Prostate gland (tissue), 2 donors: Measurements from ENCODE around the gene HIBCH. TPM values are rescaled to one million over a fixed set of nuclear protein-coding genes. Genes with fewer than 3 reads are reported as not detected.

Experiments used
- DNase-seq: peaks from one replicate; pipeline ENCODE4 v3.0.0-alpha.2; 2019; ENCODE audit warnings: low spot score
- H3K27ac ChIP-seq, 2 donors: fragments of 200-600 bp; sonication (generic); 2 replicates each; pipeline ENCODE4 v1.5.1; 2017 to 2019
- H3K27me3 ChIP-seq: fragments of 200-600 bp; sonication (generic); replicated peaks from 2 replicates; pipeline ENCODE4 v1.5.1; 2019; ENCODE audit not compliant: insufficient read depth
- H3K36me3 ChIP-seq, 2 donors: fragments of 200-600 bp; sonication (generic); 1 replicate in 1 of 2; 2 replicates in 1 of 2; pipeline versions ENCODE4 v1.5.1 to v1.8.1; 2017 to 2019
- H3K4me1 ChIP-seq: fragments of 200-600 bp; sonication (generic); replicated peaks from 2 replicates; pipeline ENCODE4 v1.5.1; 2019
- H3K4me3 ChIP-seq, 2 donors: fragments of 200-600 bp; sonication (generic); 2 replicates each; pipeline ENCODE4 v1.5.1; 2017 to 2019
- H3K9me3 ChIP-seq: fragments of 200-600 bp; sonication (generic); 2 replicates; pipeline ENCODE4 v1.5.1; 2017
- POLR2A ChIP-seq: fragments of 450-650 bp; IDR thresholded peaks from one replicate; pipeline ENCODE4 v1.6.1; 2016; ENCODE audit warnings: antibody characterized with exemption, mild to moderate bottlenecking
- POLR2AphosphoS5 ChIP-seq: sonication (generic); formaldehyde crosslinking; IDR thresholded peaks from one replicate; pipeline ENCODE4 v1.6.1; 2017; ENCODE audit warnings: antibody characterized with exemption
- WGBS: methylation state at CpG from one replicate; pipeline ENCODE4 v1.1.5; 2018; 5-methylcytosine and 5-hydroxymethylcytosine counted together
- intact Hi-C: fragments of 100-400 bp; cut with DNase I; formaldehyde crosslinking; loops from one replicate; pipeline ENCODE4 v1.14.2; 2022
- total RNA-seq, 2 donors: library from RNA; depleted of rRNA; stranded (reverse); fragments of >200 nt; gene quantifications; one replicate each; pipeline ENCODE4 v1.1.0, GENCODE V29; 2016
- TF ChIP-seq, protein P1 (sequence below), 4 experiments: fragments of 200-600 bp in 2 of 4; fragments of 450-650 bp in 2 of 4; sonication (generic) in 2 of 4; IDR thresholded peaks; 1 replicate in 3 of 4; 2 replicates in 1 of 4; pipeline ENCODE4 v1.5.1; 2016 to 2019; ENCODE audit warnings: antibody characterized with exemption in 4 of 4, mild to moderate bottlenecking in 2 of 4, moderate library complexity in 2 of 4

HIBCH gene
- total RNA-seq, 2 donors from 2014 or later, result 25.3 to 27.8 TPM

DNA sequence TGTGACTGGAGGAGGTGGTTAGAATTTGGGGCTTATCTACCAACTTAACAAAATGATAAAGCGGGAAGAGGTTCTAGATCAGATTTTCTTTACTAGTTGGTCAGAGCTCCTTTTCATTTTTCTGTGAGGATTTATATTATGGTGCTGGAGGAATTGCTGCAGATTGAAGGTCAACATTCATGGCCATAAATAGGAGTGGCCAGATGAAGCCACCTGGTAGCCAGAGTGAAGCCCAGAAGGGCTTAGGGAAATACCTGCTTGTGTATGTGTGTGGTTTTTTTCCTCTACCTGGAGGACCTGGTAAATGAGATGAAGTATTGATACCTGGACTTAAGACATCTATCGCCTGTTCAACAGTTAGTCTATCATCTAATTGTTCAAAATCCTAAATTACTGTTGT lies 134.2 kb downstream of the HIBCH start:
- TF ChIP-seq, protein P1, sequence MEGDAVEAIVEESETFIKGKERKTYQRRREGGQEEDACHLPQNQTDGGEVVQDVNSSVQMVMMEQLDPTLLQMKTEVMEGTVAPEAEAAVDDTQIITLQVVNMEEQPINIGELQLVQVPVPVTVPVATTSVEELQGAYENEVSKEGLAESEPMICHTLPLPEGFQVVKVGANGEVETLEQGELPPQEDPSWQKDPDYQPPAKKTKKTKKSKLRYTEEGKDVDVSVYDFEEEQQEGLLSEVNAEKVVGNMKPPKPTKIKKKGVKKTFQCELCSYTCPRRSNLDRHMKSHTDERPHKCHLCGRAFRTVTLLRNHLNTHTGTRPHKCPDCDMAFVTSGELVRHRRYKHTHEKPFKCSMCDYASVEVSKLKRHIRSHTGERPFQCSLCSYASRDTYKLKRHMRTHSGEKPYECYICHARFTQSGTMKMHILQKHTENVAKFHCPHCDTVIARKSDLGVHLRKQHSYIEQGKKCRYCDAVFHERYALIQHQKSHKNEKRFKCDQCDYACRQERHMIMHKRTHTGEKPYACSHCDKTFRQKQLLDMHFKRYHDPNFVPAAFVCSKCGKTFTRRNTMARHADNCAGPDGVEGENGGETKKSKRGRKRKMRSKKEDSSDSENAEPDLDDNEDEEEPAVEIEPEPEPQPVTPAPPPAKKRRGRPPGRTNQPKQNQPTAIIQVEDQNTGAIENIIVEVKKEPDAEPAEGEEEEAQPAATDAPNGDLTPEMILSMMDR (IDR thresholded peaks at IDR 0.05), result no peak
- no peak for TF ChIP-seq POLR2A
- no peak for TF ChIP-seq POLR2AphosphoS5
- WGBS, result 92% methylated on average over 2 of the region's 2 CpGs
- Histone ChIP-seq H3K27me3 (no peaks in the 10 kb centered on the region), H3K4me1 (no peaks in the 10 kb centered on the region), H3K27ac (no peak overlapping the region), H3K4me3 (no peak overlapping the region), H3K36me3 (no peaks in the 10 kb centered on the region), H3K9me3 (no peaks in the 10 kb centered on the region)
- intact Hi-C loops, result loop anchor here (10.0 kb wide), 1 partner anchor 381 kb away; no protein-coding TSS in a partner anchor
- no peak for DNase-seq

DNA sequence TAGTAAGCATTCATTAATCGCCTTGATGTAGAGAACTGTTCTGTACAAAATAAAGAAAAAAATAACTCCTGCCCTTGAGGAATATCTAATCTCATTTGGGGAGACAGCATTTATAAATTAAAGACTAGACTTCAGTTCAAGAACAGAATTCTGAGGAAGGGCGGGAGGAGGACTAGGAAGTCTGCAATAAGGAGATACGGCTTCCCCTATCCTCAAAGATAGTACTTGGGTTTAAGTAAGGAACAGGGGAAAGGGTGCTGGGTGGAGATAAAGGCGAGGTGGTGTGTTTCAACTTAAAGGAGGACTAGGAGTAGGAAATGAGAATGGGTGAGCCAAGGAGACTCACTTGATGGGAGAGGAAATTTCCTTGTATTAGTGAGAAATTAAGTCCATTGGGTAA lies 135.2 kb downstream of the HIBCH start:
- DNase-seq, result no peak
- TF ChIP-seq POLR2A (no peak), POLR2AphosphoS5 (no peak)
- TF ChIP-seq, protein P1 (IDR thresholded peaks at IDR 0.05), result no peak
- H3K27me3 ChIP-seq, result no peaks in the 10 kb centered on the region
- no peaks in the 10 kb centered on the region for H3K9me3 ChIP-seq
- H3K4me3 ChIP-seq, result no peak overlapping the region
- intact Hi-C loops, result loop anchor here (5.0 to 10.0 kb wide), 3 partner anchors 62 to 380 kb away; no protein-coding TSS in a partner anchor
- H3K27ac ChIP-seq, result no peak overlapping the region
- H3K4me1 ChIP-seq, result peaks cover 4% of the 10 kb centered on the region
- WGBS, result 79% methylated on average over 4 of the region's 4 CpGs
- H3K36me3 ChIP-seq, result no peaks in the 10 kb centered on the region

DNA sequence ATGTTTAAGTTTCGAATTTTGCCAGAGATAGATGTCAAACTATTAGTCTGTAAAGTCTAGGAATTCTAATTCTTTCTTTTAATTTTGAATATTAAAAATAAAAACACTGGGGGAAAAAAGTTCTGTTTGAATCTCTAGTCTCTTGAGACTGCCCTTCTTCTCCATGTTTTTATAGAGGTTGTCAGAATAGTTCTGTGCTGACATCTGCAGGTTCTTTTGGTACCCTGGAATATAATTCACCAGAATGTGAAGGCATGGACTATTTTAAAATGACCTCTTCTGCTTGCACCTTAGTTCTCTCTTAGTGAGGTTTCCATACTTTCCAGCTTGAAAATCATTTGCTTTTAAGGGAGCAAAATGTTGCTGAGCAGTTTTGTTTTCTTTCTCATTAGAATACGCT lies 136.1 kb downstream of the HIBCH start:
- WGBS, result 87% methylated on average over 2 of the region's 2 CpGs

DNA sequence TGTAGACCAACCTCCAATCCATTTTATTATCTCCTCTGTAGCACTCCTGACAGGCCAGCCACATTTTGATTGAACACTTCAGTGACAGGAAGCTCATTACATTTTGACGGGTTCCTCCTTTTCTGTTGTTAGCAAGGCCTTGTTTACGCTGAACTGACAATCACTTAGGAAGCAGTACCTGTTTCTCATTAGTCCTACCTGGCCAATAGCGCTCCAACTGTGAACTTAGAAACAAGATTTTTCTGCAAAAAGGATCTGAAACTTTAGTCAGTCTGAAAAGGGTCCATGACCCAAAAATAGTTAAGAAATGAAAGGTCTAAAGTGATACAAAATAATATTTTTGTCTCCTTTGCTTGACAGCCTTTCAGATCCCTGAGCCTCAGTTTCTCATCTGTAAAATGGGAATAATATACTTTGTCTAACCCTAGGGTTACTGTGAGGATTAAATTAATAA lies 137.5 kb downstream of the HIBCH start:
- no peak for DNase-seq
- H3K27me3 ChIP-seq, result no peaks in the 10 kb centered on the region
- H3K36me3 ChIP-seq, result no peaks in the 10 kb centered on the region
- 76% methylated on average over 3 of the region's 3 CpGs for WGBS
- H3K27ac ChIP-seq, result no peak overlapping the region
- TF ChIP-seq POLR2A (no peak), POLR2AphosphoS5 (no peak)
- TF ChIP-seq, protein P1 (IDR thresholded peaks at IDR 0.05), result no peak
- no peaks in the 10 kb centered on the region for H3K9me3 ChIP-seq
- H3K4me3 ChIP-seq, result no peak overlapping the region
- peaks cover 4% of the 10 kb centered on the region for H3K4me1 ChIP-seq
- intact Hi-C loops, result loop anchor here (5.0 to 10.0 kb wide), 3 partner anchors 60 to 377 kb away; no protein-coding TSS in a partner anchor

More for the DNA sequence above, 136.1 kb downstream of the HIBCH start:
- intact Hi-C loops, result loop anchor here (5.0 to 10.0 kb wide), 3 partner anchors 61 to 379 kb away; no protein-coding TSS in a partner anchor
- Histone ChIP-seq H3K27me3 (no peaks in the 10 kb centered on the region), H3K36me3 (no peaks in the 10 kb centered on the region), H3K4me1 (peaks cover 4% of the 10 kb centered on the region), H3K27ac (no peak overlapping the region), H3K9me3 (no peaks in the 10 kb centered on the region), H3K4me3 (no peak overlapping the region)
- TF ChIP-seq, protein P1 (IDR thresholded peaks at IDR 0.05), result peak in 2 of 4 experiments; percentile 14 to 36
- no peak for TF ChIP-seq POLR2A
- no peak for DNase-seq

DNA sequence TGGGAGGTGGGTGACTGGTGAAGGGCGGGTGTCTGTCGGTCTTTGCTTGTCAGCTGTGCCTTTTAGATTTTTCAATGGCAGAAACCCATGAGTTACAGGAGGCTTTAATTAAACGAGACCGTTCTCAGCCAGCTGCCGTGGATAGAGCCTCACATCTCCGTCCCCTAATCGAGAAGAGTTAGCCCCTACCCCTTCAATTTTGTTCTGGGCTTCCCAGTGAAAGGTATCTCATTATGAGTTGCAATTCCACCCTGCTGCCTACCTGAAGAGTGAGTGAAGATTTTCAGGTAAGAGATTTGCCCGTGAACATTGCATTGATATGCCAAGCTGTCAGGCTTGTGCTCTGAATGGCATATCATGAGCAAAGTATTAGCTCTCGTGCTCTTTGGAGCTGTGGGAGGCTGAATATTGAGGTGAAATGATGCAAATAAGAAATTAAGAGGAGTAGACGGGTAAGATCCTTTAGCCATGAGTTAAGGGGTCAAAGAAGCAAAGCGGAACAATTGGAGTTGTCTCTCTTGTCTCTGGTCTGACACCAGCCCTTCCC lies 138.4 kb downstream of the HIBCH start:
- Histone ChIP-seq H3K4me1 (peaks cover 4% of the 10 kb centered on the region), H3K27me3 (no peaks in the 10 kb centered on the region), H3K9me3 (no peaks in the 10 kb centered on the region), H3K27ac (peak overlapping the region; percentile 76 to 80), H3K4me3 (peak overlapping the region; percentile 46 to 49), H3K36me3 (no peaks in the 10 kb centered on the region)
- no peak for TF ChIP-seq POLR2A
- TF ChIP-seq POLR2AphosphoS5, result no peak
- TF ChIP-seq, protein P1 (IDR thresholded peaks at IDR 0.05), result no peak
- intact Hi-C loops, result loop anchor here (1.0 to 10.0 kb wide), 4 partner anchors 59 to 376 kb away; partner anchors contain the start of gene HIBCH
- WGBS, result 11% methylated on average over 11 of the region's 11 CpGs
- no peak for DNase-seq
